ENCODE results near the gene ESRRA. TPM values are rescaled to one million over a fixed set of nuclear protein-coding genes. Genes with fewer than 3 reads are reported as not detected.

Gene ESRRA
- total RNA-seq, 1 experiment from 2014 or later: 66.9 TPM

- Mint-ChIP-seq H3K27ac (ENCODE audit: unreplicated experiment) (peak overlapping the region; percentile 99), H3K9me3 (ENCODE audit: unreplicated experiment) (no peaks in the 10 kb centered on the region), H3K27me3 (ENCODE audit: insufficient read depth, unreplicated experiment) (no peaks in the 10 kb centered on the region), H3K4me3 (ENCODE audit: unreplicated experiment) (peak overlapping the region; percentile 97), H3K4me1 (ENCODE audit: low read depth, unreplicated experiment) (peaks cover 9% of the 10 kb centered on the region), H3K36me3 (ENCODE audit: insufficient read depth, unreplicated experiment) (peaks cover 44% of the 10 kb centered on the region)
- ChIA-PET POLR2A (interaction anchor here (0.6 to 3.5 kb wide), 15 partner anchors 13 to 1639 kb away, joined by 3 to 86 read pairs (median 6); partner anchors contain the start of genes BAD, FKBP2, NUDT22 and PLCB3), CTCF (interaction anchor here (0.5 to 5.8 kb wide), 25 partner anchors 8 to 805 kb away, joined by 3 to 61 read pairs (median 5); partner anchors contain the start of genes BAD, FKBP2, GPR137 and NUDT22)
- Histone ChIP-seq H3K4me1 (peaks cover 28% of the 10 kb centered on the region), H3K36me3 (ENCODE audit: control insufficient read depth, insufficient read depth, low read length) (peaks cover 3% of the 10 kb centered on the region; the same call in 1 of the 2 replicates), H3K27me3 (replicated peaks; ENCODE audit: control insufficient read depth, insufficient read depth, low read length) (no peaks in the 10 kb centered on the region), H3K9me3 (no peaks in the 10 kb centered on the region), H3K4me3 (ENCODE audit: low read depth, low read length) (peak overlapping the region; percentile 65)
- peak; percentile 93 to 95 for DNase-seq
- BruUV-seq (replicated peaks): TSS peak; percentile 98
- intact Hi-C loops (cut with micrococcal nuclease; ENCODE audit: unreplicated experiment): loop anchor here (1.0 to 2.0 kb wide), 5 partner anchors 13 to 64 kb away; partner anchors contain the start of genes BAD, FKBP2, GPR137 and PLCB3
- TF ChIP-seq CTCF (IDR thresholded peaks at IDR 0.05; ENCODE audit: insufficient read depth in 1 of 2, low read depth in 1 of 2, low read length in 1 of 2, severe bottlenecking in 1 of 2, unreplicated experiment in 1 of 2): peak; percentile 87 to 97
These were observed 830 bp upstream of the ESRRA start for GRCh38 chr11:64304316-64305072.

- Mint-ChIP-seq H3K4me1 (ENCODE audit: low read depth, unreplicated experiment) (peaks cover 9% of the 10 kb centered on the region), H3K27me3 (ENCODE audit: insufficient read depth, unreplicated experiment) (no peaks in the 10 kb centered on the region), H3K9me3 (ENCODE audit: unreplicated experiment) (no peaks in the 10 kb centered on the region), H3K4me3 (ENCODE audit: unreplicated experiment) (peak overlapping the region; percentile 97), H3K36me3 (ENCODE audit: insufficient read depth, unreplicated experiment) (peaks cover 49% of the 10 kb centered on the region), H3K27ac (ENCODE audit: unreplicated experiment) (peak overlapping the region; percentile 96)
- intact Hi-C loops (cut with micrococcal nuclease; ENCODE audit: unreplicated experiment): loop anchor here (1.0 to 2.0 kb wide), 4 partner anchors 11 to 65 kb away; partner anchors contain the start of genes BAD, FKBP2, GPR137 and TRMT112
- Histone ChIP-seq H3K4me1 (peaks cover 30% of the 10 kb centered on the region), H3K36me3 (ENCODE audit: control insufficient read depth, insufficient read depth, low read length) (peaks cover 3% of the 10 kb centered on the region; the same call in 1 of the 2 replicates), H3K4me3 (ENCODE audit: low read depth, low read length) (peak overlapping the region; percentile 65), H3K27me3 (replicated peaks; ENCODE audit: control insufficient read depth, insufficient read depth, low read length) (no peaks in the 10 kb centered on the region), H3K9me3 (no peaks in the 10 kb centered on the region)
- TF ChIP-seq CTCF (IDR thresholded peaks at IDR 0.05; ENCODE audit: insufficient read depth in 1 of 2, low read depth in 1 of 2, low read length in 1 of 2, severe bottlenecking in 1 of 2, unreplicated experiment in 1 of 2): peak in 1 of 2 experiments; percentile 66
- DNase-seq: peak; percentile 97 to 98
- POLR2A ChIA-PET: interaction anchor here (0.6 to 3.5 kb wide), 8 partner anchors 11 to 1714 kb away, joined by 3 to 86 read pairs (median 5); partner anchors contain the start of genes PRDX5, SAC3D1, TRMT112 and TUT1
- CTCF ChIA-PET: interaction anchor here (0.6 to 5.8 kb wide), 7 partner anchors 12 to 54 kb away, joined by 3 to 61 read pairs (median 8); partner anchors contain the start of genes PLCB3, PRDX5 and TRMT112
- no TSS peak for BruUV-seq (replicated peaks)
These were observed 603 bp downstream of the ESRRA start for GRCh38 chr11:64305691-64306562.
